Stimulated activated CD4-positive, alpha-beta T cell treated with anti-CD3 and anti-CD28 coated beads, Interleukin-15, amount 100 ng/mL, for 24 hours (primary cell): ENCODE data around the gene CRYGD.
A peak's percentile ranks its signal among the peaks of the same experiment; 100 is the strongest.
"Not testable (repeated sequence)": the region's sequence is repeated elsewhere in the genome, so short reads cannot be mapped to it uniquely, and the experiment has no call there.

Experiments
- DNase-seq: peaks from one replicate; pipeline ENCODE4 v3.0.0-alpha.2; 2020

CRYGD gene

GRCh38 chr2:208124013-208124715 is at the start of gene CRYGD:
CRYGD (minus strand) TSS chr2:208124524; CDS start chr2:208124473, 51 bp downstream.
- peak; percentile 12 for DNase-seq

- no peak for DNase-seq
These were observed 47.8 kb upstream of the CRYGD start for GRCh38 chr2:208172125-208172524.

GRCh38 chr2:208164951-208165755 is 40.8 kb upstream of the CRYGD start:
- DNase-seq, result no peak

- DNase-seq, result no peak
These were observed 39.2 kb upstream of the CRYGD start, which contains the start of gene CRYGA for GRCh38 chr2:208163489-208163888. CRYGA (minus strand) TSS chr2:208163589; CDS start chr2:208163556, 33 bp downstream.

- DNase-seq, result no peak
These were observed 32.1 kb upstream of the CRYGD start for GRCh38 chr2:208156439-208156838.

- no peak for DNase-seq
These were observed 28.8 kb upstream of the CRYGD start for GRCh38 chr2:208153156-208153555.

- no peak for DNase-seq
These were observed 26.6 kb upstream of the CRYGD start for GRCh38 chr2:208150956-208151355.

- DNase-seq, result no peak
These were observed 25.8 kb upstream of the CRYGD start for GRCh38 chr2:208150094-208150493.

- DNase-seq, result no peak
These were observed 24.5 kb upstream of the CRYGD start for GRCh38 chr2:208148803-208149202.

GRCh38 chr2:208147759-208148158 is 23.4 kb upstream of the CRYGD start:
- no peak for DNase-seq

- no peak for DNase-seq
These were observed 22.7 kb upstream of the CRYGD start for GRCh38 chr2:208147008-208147407.

- DNase-seq, result no peak
These were observed 21.7 kb upstream of the CRYGD start, which contains the start of gene CRYGB for GRCh38 chr2:208146006-208146405. CRYGB (minus strand) TSS chr2:208146158; CDS start chr2:208146120, 38 bp downstream.

GRCh38 chr2:208142925-208143799 is 18.8 kb upstream of the CRYGD start:
- DNase-seq, result no peak

GRCh38 chr2:208142240-208142924 is 18.1 kb upstream of the CRYGD start:
- no peak for DNase-seq

- no peak for DNase-seq
These were observed 15.1 kb upstream of the CRYGD start for GRCh38 chr2:208139447-208139846.

- DNase-seq, result not testable (repeated sequence)
These were observed 14.0 kb upstream of the CRYGD start for GRCh38 chr2:208138334-208138733.

- no peak for DNase-seq
These were observed 12.4 kb upstream of the CRYGD start for GRCh38 chr2:208136716-208137094.

GRCh38 chr2:208135794-208136715 is 11.7 kb upstream of the CRYGD start:
- DNase-seq, result no peak

- DNase-seq, result no peak
These were observed 10.7 kb upstream of the CRYGD start for GRCh38 chr2:208134928-208135586.

GRCh38 chr2:208130712-208131110 is 6.4 kb upstream of the CRYGD start:
- DNase-seq, result no peak
